ENCODE data around the gene LY6G5C. TPM values are rescaled to one million over a fixed set of nuclear protein-coding genes. Genes with fewer than 3 reads are reported as not detected.

The LY6G5C gene
- 0.65 TPM in 1 of 2 replicates, not detected in the other for total RNA-seq

GRCh38 chr6:31680226-31681134, at the start of gene LY6G5C:
LY6G5C (minus strand) TSS chr6:31681067; CDS start chr6:31680373, 694 bp downstream.

GRCh38 chr6:31728767-31729514, 48.1 kb upstream of the LY6G5C start, which contains the start of gene DDAH2:
DDAH2 (minus strand) TSS chr6:31729299; CDS start chr6:31729161, 138 bp downstream.

GRCh38 chr6:31723245-31723979, 42.5 kb upstream of the LY6G5C start, which contains the start of gene MPIG6B:
MPIG6B (plus strand) TSS chr6:31723373; CDS start chr6:31723384, 11 bp downstream.

GRCh38 chr6:31721351-31722020, 40.6 kb upstream of the LY6G5C start, which contains the start of gene LY6G6C:
LY6G6C (minus strand) TSS chr6:31721746; CDS start chr6:31721679, 67 bp downstream.

GRCh38 chr6:31715022-31715958, 34.4 kb upstream of the LY6G5C start, which contains the start of gene LY6G6D:
LY6G6D (plus strand) TSS chr6:31715348; CDS start chr6:31715356, 8 bp downstream.

GRCh38 chr6:31706599-31706998, 25.7 kb upstream of the LY6G5C start, which contains the start of gene LY6G6F:
LY6G6F (plus strand) TSS chr6:31706866; CDS start chr6:31706907, 41 bp downstream.

GRCh38 chr6:31702819-31703716, 22.2 kb upstream of the LY6G5C start, which contains the start of gene ABHD16A:
ABHD16A (minus strand) TSS chr6:31703324; CDS start chr6:31703281, 43 bp downstream.

GRCh38 chr6:31669676-31670075, 11.2 kb downstream of the LY6G5C start, which contains the start of gene LY6G5B:
LY6G5B (plus strand) TSS chr6:31669976; CDS start chr6:31670951, 975 bp downstream.

GRCh38 chr6:31665501-31666336, 15.1 kb downstream of the LY6G5C start, which contains the start of gene CSNK2B:
CSNK2B (plus strand) TSS chr6:31666080; CDS start chr6:31666832, 752 bp downstream.

GRCh38 chr6:31664790-31665500, 15.9 kb downstream of the LY6G5C start, which contains the start of gene GPANK1:
GPANK1 (minus strand) TSS chr6:31664997; CDS start chr6:31664478, 519 bp downstream.

GRCh38 chr6:31660381-31661261, 20.2 kb downstream of the LY6G5C start, which contains the start of gene C6orf47:
C6orf47 (minus strand) TSS chr6:31660778; CDS start chr6:31659947, 831 bp downstream.

GRCh38 chr6:31655349-31656237, 25.3 kb downstream of the LY6G5C start, which contains the start of gene APOM:
APOM (plus strand) TSS chr6:31655894; CDS start chr6:31655967, 73 bp downstream.

Data from mesangial cell (primary cell).